ENCODE measurements around the gene SMPD3. TPM values are rescaled to one million over a fixed set of nuclear protein-coding genes. Genes with fewer than 3 reads are reported as not detected.

Gene SMPD3
- polyA plus RNA-seq, 5 donors: 1.9 to 4.4 (median 3.5) TPM

GRCh38 chr16:68357923-68358322 is 90.4 kb downstream of the SMPD3 start:
- no peak for DNase-seq

- no peak for DNase-seq
Measured at GRCh38 chr16:68357521-68357922, 90.8 kb downstream of the SMPD3 start.

- no peak for DNase-seq
Measured at GRCh38 chr16:68356919-68357286, 91.4 kb downstream of the SMPD3 start.

GRCh38 chr16:68356249-68356918 is 91.9 kb downstream of the SMPD3 start:
- no peak for DNase-seq

GRCh38 chr16:68355447-68356248 is 92.7 kb downstream of the SMPD3 start:
- no peak for DNase-seq

GRCh38 chr16:68354816-68355215 is 93.5 kb downstream of the SMPD3 start:
- DNase-seq: no peak

GRCh38 chr16:68353366-68353765 is 94.9 kb downstream of the SMPD3 start:
- DNase-seq: no peak

- no peak for DNase-seq
Measured at GRCh38 chr16:68351991-68352431, 96.3 kb downstream of the SMPD3 start.

GRCh38 chr16:68351463-68351862 is 96.8 kb downstream of the SMPD3 start:
- DNase-seq: no peak

- DNase-seq: no peak
Measured at GRCh38 chr16:68350813-68351350, 97.4 kb downstream of the SMPD3 start.

GRCh38 chr16:68349838-68350410 is 98.4 kb downstream of the SMPD3 start:
- DNase-seq: no peak

GRCh38 chr16:68348639-68349445 is 99.5 kb downstream of the SMPD3 start:
- no peak for DNase-seq

GRCh38 chr16:68347605-68348004 is 100.7 kb downstream of the SMPD3 start:
- DNase-seq: no peak

GRCh38 chr16:68346892-68347480 is 101.3 kb downstream of the SMPD3 start:
- no peak for DNase-seq

GRCh38 chr16:68345958-68346635 is 102.2 kb downstream of the SMPD3 start:
- no peak for DNase-seq

GRCh38 chr16:68345351-68345810 is 102.9 kb downstream of the SMPD3 start:
- no peak for DNase-seq

GRCh38 chr16:68344252-68344651 is 104.1 kb downstream of the SMPD3 start:
- no peak for DNase-seq

- no peak for DNase-seq
Measured at GRCh38 chr16:68343137-68343536, 105.2 kb downstream of the SMPD3 start.

GRCh38 chr16:68342620-68343019 is 105.7 kb downstream of the SMPD3 start:
- DNase-seq: no peak

- DNase-seq: no peak
Measured at GRCh38 chr16:68339214-68339613, 109.1 kb downstream of the SMPD3 start.
